ENCODE data around the gene LUZP2.

LUZP2 gene

DNA sequence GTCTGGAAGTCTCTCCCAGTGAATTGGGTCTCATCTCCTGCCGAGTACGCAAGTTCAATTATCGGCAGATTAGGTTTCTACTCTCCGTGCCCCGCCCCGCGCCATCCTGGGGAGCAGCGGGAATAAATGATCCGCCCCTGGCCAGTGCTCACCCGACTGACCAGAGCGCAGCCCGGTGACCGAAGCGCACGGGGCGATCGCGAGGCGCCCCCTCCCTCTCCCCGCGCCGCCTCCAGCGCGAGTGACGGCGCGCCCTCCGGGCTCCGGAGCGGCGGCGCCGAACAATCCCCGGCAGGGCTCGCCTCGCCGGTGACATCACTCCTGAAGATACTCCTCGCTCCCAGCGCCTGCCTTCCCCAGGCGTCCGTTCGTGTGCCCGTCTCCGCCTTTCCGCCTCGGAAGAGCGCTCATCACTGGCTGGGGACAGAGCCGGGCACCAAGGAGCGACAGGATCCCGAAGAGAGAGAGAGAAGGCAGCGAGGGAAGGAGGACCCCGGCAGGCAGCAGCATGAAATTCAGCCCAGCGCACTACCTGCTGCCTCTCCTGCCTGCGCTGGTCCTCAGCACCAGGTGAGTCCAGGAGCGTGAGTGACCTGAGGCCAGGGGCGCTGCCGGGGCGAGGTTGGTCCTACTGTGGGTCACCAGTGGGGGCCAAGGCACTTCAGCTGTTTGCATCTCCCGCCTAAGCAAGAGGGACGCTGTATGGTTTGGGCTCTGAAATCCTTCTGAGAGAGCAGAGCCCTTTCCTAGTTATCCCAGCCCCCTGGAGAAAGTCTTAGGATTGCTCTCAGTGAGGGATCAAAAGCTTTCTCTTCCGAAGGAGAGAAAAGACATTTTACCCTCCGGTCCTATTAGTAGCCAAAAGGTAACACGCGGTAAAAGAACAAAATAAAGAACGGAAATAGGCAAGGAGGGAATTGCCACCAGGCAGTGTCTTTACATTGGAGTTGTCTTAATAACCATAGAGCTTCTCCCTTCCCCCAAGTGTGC lies at the start of gene LUZP2:
Gene LUZP2, plus strand, starts transcription at position 318 of the 990 bp plus-strand sequence.
- peak; percentile 39 to 62 for DNase-seq

GRCh38 chr11:24453129-24453718 lies 43.6 kb upstream of the LUZP2 start:
- no peak for DNase-seq

DNA sequence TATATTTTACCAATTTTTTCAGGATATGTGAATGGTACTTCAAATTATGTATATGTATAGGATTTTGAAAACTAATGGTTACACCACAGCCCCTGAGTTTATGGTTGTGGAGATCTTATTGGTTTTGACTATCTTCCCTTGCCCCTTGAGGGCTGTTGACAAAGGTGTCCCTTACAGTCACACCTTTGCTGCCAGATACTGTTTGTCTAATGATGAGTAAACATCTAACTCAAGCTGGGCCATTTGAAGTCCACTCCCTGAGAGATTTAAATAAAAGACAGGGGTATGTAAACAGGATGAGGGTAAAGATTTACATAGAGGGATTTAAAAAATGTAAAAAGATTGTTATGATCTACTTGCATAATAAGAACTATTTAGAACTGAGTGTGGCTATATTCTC lies 38.9 kb upstream of the LUZP2 start:
- DNase-seq = no peak

GRCh38 chr11:24470431-24470830 lies 26.4 kb upstream of the LUZP2 start:
- DNase-seq = no peak

- no peak for DNase-seq
Measured at GRCh38 chr11:24471084-24471483, 25.8 kb upstream of the LUZP2 start.

GRCh38 chr11:24478718-24479117 lies 18.1 kb upstream of the LUZP2 start:
- DNase-seq = no peak

GRCh38 chr11:24489477-24489876 lies 7.4 kb upstream of the LUZP2 start:
- DNase-seq = no peak

GRCh38 chr11:24496386-24496735 lies 492 bp upstream of the LUZP2 start:
- DNase-seq = peak in 1 of 2 experiments; percentile 39

- DNase-seq = no peak
Measured at GRCh38 chr11:24497831-24498230, 978 bp downstream of the LUZP2 start.

DNA sequence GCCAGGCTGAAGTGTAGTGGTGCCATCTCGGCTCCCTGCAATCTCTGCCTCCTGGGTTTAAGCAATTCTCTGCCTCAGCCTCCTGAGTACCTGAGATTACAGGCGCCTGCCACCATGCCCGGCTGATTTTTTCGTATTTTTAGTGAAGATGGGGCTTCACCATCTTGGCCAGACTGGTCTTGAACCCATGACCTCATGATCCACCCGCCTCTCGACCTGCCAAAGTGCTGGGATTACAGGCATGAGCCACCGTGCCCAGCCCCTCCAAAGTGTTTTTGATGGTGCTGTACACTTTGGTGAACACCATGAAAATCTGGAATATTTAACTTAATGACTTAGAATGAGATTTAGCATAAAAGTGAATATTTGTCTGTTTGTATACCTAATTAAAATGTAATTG lies 5.6 kb downstream of the LUZP2 start:
- no peak for DNase-seq

DNA sequence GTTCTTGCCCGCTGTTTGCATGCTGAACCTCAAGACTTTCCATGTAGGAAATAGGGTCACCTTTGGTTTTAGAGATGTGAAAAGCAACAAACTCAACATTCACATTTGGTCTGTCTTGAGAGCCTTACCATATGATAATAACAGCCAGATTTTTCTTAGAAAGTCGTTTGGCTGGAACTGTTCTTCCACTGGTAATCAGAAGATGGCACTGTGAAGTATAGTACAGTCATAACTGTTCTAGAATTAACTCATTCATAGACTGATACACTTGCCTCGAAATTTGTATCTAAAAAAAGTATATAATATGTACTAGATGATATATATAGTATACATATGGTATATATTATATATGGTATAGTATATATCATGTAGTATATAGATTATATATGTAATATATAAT lies 12.3 kb downstream of the LUZP2 start:
- DNase-seq = no peak

GRCh38 chr11:24511511-24511910 lies 14.7 kb downstream of the LUZP2 start:
- no peak for DNase-seq

DNA sequence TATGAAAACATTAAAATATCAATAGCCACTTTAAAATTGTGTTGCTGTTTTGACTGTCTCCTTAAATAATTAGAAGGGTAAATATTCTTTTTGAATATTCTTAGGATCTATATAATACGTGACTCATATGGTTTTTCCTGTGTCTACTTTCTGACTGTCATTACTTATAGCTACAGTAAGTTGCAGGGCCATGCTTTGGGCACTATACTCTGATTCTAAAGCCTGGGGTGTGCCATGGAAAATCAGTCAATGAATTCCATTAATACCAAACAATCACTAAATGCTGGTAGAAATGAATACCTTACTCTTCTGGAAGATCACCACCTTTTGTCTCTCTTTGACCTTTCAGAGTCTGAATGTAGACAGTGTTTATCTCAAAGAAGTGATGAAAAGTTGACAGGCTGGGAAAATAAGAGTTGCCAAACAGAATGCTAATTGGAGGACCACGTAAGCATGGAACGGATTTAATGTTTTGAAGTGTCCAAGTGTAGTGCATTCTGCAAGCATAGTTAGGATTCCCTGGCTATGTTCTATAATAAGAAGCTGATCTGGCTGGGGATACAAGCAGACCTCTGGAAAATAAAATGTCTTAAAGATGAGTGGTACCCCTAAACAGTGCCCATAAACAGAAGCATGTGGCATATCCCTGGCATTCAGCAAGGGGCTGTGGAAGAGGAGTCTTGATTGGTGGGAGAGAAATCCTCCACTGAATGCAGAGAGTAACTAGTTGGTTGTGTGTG lies 16.8 kb downstream of the LUZP2 start:
- no peak for DNase-seq

GRCh38 chr11:24514219-24514594 lies 17.4 kb downstream of the LUZP2 start:
- no peak for DNase-seq

DNA sequence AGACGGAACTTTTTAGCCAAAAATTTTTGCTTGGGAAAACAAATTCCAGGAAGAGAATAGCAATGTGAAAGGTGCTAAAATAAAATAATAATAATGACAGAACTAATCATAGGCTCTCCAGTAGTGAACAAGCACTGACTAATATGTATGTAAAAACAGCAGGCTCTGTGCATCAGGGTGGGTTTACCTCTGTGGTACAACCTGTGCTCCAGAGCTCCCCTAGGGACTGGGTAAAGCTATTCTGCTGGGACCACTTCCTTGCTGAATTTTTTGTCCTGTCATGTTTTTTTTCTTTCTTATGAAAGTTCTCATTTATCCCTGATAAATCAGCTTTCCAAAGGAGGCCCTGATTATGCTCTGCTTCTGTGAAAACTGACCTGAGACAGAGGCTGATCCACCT lies 18.8 kb downstream of the LUZP2 start:
- DNase-seq = no peak

DNA sequence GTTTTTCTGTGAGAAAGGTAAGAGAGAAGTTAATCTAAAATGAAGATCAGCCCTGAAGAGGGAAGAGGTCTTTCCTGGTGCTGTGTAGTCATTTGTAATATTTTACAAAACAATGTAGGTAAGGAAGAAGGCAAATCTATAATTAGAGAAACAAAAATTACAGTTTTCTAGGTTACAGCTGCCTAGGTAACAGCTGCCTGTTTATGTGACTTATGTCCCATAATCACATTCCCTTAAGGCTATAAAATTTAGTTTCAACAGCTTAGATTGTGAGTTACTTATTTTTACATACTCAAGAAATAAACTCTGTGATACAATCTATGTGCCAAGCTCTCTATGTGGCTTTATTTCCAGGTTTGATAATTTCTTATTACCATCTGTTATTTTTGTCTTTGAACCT lies 19.8 kb downstream of the LUZP2 start:
- no peak for DNase-seq

DNA sequence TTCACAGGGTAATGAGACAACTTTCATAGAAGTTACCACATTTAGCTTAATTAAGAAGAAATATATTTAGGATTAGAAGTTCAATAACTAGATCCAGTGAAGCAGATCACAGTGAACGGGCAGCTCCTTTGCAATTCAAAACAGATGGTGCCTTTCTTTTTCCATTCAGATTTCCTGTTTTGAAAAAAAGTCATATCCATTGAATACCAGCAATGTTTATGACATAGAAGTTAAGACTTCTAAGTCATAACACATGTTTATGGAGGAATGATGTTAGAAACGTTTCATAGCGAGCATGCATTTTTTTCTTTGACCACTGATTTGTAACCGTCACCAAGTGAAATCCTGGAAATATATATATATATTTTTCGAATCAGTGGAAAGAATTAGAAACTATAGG lies 24.7 kb downstream of the LUZP2 start:
- no peak for DNase-seq

- DNase-seq = no peak
Measured at GRCh38 chr11:24524156-24524555, 27.3 kb downstream of the LUZP2 start.

GRCh38 chr11:24531528-24531927 lies 34.7 kb downstream of the LUZP2 start:
- no peak for DNase-seq

DNA sequence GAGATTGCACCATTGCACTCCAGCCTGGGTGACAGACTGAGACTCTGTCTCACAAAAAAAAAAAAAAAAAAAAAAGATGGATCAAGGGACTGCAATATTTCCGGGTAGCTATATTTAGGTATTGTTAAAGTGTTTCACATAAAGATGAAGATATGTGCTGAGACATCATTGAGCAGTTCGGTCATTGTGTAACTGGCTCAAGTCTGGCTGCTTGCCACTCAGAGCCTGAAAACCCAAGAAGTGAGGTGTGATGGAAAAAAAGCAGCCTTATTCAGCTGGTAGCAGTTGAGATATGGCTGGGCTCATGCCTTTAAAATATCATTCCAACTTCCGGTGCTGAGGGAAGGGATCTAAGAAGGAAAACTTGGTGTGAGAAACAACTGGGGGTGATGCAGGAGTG lies 46.9 kb downstream of the LUZP2 start:
- DNase-seq = no peak

DNA sequence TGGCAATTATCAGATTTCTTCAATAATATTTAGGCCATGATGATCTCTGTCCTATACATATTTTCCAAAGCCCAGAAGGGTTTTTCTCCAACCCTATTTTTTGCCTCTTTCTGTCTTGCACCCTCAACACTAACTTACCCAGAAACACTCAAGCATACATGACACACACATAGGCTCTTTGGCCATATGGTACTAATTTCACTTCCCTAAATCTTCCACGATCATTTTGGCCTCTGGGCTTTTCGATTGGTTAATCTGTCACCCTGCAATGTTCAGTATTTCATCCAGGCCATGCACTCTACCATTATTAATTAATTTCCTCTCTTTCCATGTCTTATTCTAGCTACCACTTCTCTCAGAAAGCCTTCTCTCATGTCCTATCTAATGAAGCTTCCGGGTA lies 59.8 kb downstream of the LUZP2 start:
- no peak for DNase-seq

DNA sequence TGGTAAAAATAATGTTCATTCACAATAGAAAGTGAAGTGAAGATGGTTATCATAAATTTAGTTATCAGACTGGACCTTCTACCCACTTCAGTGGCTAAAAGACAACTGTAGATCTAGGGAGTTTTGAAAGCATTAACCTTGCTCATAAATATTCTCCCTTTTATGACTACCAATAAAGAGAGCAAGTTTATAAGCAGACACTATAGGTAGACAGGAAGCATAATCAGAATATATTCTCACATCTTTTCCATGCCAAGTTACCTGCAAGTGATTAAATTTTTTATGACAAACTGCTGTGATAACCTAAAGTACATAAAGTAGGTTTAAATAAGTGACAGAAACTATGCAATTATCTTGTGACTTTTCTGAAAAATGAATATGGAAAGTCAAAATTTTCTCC lies 62.5 kb downstream of the LUZP2 start:
- DNase-seq = no peak

- DNase-seq = no peak
Measured at GRCh38 chr11:24560324-24560723, 63.5 kb downstream of the LUZP2 start.

- DNase-seq = no peak
Measured at GRCh38 chr11:24567380-24567779, 70.5 kb downstream of the LUZP2 start.
